ENCODE data around the gene RNU6-1. TPM values are rescaled to one million over a fixed set of nuclear protein-coding genes. Genes with fewer than 3 reads are reported as not detected.
A peak's percentile ranks its signal among the peaks of the same experiment; 100 is the strongest.

The RNU6-1 gene
- total and polyA plus RNA-seq, 2 experiments from 2014 or later: not detected

DNA sequence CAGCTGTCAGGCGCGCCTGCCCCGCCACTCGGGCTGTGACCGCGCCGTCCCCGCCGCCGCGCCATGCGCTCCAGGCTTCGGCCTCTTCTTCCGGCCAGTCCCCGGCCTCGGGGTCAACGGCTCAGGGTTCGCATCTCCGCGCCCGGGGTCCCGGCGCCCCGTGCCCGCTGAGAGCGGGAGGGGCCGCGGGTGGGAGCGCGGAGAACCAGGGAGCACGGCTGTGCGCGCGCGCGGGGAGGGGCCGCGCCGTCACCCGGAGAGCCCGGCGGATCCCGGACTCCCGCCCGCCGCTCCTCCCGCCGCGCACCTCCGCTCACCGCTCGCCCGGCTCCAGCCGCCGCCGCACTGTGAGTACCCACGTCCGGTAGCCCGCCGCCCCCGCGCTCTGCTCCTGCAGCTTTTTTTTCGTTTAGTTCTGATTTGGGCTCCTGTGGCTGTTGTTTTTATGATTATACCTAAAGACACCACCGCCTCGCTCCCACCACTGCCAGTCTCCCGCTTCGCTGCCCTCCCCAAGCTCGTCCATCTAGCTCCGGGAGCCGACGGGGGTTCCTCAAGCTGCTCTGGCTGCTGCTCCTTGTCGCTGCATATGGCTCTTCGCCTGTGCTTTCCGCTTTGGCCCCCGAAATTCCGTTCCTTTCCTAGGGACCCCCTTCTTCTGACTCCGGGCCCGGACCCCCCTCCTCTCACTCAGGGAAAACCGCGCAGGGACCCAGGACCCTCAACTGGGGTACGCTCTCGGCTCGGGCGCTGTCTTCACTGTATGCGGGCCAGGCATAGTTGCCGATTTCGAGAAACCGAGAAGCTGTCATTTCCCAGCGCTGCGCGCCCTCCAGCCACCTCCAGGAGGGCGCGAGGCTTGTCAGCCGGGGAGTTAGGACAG, 16.3 kb downstream of the RNU6-1 start:
- Histone ChIP-seq H3K9me2 (ENCODE audit: insufficient read depth) (no peaks in the 10 kb centered on the region), H3K4me1 (ENCODE audit: insufficient read depth) (peaks cover 52% of the 10 kb centered on the region), H3K27ac (ENCODE audit: low read depth) (no peak overlapping the region), H3K36me3 (ENCODE audit: insufficient read depth) (no peaks in the 10 kb centered on the region), H3K79me2 (replicated peaks; ENCODE audit: insufficient read depth) (no peaks in the 10 kb centered on the region), H3K27me3 (ENCODE audit: insufficient read depth) (peaks cover 100% of the 10 kb centered on the region), H4K20me1 (replicated peaks; ENCODE audit: insufficient read depth) (peaks cover 7% of the 10 kb centered on the region), H3K4me3 (peak overlapping the region; percentile 53), H3K4me2 (peak overlapping the region; percentile 75), H3F3A (replicated peaks; ENCODE audit: low read depth) (peaks cover 14% of the 10 kb centered on the region), H2AFZ (no peak overlapping the region)
- Mint-ChIP-seq H3K27me3 (ENCODE audit: insufficient read depth, low read depth, poor library complexity) (peaks cover 85% of the 10 kb centered on the region), H3K27ac (no peak overlapping the region), H3K4me3 (peak overlapping the region; percentile 76), H3K36me3 (ENCODE audit: low read depth) (peaks cover 6% of the 10 kb centered on the region; the same call in 1 of the 3 replicates), H3K9me3 (peaks cover 11% of the 10 kb centered on the region), H3K4me1 (peaks cover 48% of the 10 kb centered on the region)
- ATAC-seq (no peak), DNase-seq (ENCODE audit: low spot score) (peak; percentile 48)
- peak; percentile 96 for TF ChIP-seq EZH2 (IDR thresholded peaks at IDR 0.05; ENCODE audit: low read depth, unreplicated experiment)
- peak; percentile 92 for TF ChIP-seq EZH2phosphoT487 (IDR thresholded peaks at IDR 0.05; ENCODE audit: unreplicated experiment)
- no peak for TF ChIP-seq ZNF462 (CRISPR knock-in tag; IDR thresholded peaks at IDR 0.05)

Data from GM23338 (cell line).